Testis (tissue), 2 donors: ENCODE measurements around the gene MCF2L.

Source experiments
- CTCF ChIP-seq, 3 experiments: fragments of 450-650 bp in 2 of 3; fragments of 200-600 bp in 1 of 3; sonication (generic) in 1 of 3; IDR thresholded peaks; one replicate each; pipeline ENCODE4 v1.5.1; 2016 to 2019; ENCODE audit warnings: antibody characterized with exemption in 3 of 3, mild to moderate bottlenecking in 2 of 3, moderate library complexity in 1 of 3
- POLR2A ChIP-seq: fragments of 450-650 bp; IDR thresholded peaks from one replicate; pipeline ENCODE4 v1.6.1; 2017; ENCODE audit warnings: antibody characterized with exemption, mild to moderate bottlenecking, moderate library complexity

DNA sequence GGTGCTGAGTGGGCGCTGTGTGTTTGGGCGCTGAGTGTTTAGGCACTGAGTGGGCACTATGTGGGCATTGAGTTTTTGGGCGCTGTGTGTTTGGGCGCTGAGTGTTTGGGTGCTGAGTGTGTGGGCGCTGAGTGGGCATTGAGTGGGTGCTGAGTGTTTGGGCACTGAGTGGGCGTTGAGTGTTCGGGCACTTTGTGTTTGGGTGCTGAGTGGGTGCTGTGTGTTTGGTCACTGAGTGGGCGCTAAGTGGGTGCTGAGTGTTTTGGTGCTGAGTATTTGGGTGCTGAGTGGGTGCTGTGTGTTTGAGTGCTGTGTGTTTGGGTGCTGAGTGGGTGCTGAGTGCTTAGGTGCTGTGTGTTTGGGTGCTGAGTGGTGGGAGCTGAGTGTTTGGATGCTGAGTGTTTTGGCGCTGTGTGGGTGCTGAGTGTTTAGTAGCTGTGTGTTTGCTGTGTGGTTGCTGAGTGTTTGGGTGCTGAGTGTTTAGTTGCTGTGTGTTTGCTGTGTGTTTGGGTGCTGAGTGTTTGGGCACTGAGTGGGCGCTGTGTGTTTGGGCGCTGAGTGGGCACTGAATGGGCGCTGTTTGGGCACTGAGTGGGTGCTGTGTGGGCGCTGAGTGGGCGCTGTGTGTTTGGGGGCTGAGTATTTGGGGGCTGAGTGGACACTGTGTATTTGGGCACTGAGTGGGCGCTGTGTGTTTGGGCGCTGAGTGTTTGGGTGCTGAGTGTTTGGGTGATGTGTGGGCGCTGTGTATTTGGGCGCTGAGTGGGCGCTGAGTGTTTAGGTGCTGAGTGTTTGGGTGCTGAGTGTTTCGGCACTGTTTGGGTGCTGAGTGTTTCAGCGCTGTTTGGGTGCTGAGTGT, 89.3 kb downstream of the MCF2L start:
- TF ChIP-seq CTCF (IDR thresholded peaks at IDR 0.05) = no peak
- no peak for TF ChIP-seq POLR2A
